HG03354 (cell line): ENCODE measurements around the gene BCL7C.

Experiments
- ATAC-seq: cut with Tn5 transposase; IDR thresholded peaks from one replicate; pipeline ENCODE4 v1.9.1; 2021; ENCODE audit warnings: mild to moderate bottlenecking; ENCODE audit not compliant: unreplicated experiment, poor library complexity, severe bottlenecking

BCL7C gene

DNA sequence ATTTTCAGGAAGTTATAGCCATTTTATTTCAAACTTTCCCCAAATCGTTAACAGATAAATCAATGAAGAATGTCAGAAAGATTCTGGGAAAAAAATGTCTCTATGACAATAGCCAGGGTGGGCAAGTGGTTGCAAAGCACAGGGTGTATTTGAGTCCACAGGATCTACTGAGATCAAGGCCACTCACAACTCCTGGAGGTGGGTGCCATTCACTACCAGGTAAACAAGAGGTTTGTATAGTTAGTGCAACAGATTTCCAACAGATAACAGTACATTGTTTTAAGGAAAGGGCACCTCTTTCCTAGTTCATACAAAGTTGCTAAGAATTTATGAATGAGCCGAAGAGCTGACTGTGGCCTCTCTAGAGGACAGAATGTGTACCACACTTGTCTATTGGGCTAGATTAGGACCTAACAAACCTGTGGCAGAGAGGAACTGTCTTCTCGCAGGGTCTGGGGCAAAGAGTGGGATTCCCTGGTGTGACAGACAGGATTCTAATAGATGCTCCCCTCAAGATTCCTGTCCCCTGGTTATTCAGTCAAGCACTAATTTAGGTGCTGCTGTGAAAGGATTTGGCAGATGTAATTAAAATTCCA is 54.9 kb downstream of the BCL7C start:
- ATAC-seq: no peak

DNA sequence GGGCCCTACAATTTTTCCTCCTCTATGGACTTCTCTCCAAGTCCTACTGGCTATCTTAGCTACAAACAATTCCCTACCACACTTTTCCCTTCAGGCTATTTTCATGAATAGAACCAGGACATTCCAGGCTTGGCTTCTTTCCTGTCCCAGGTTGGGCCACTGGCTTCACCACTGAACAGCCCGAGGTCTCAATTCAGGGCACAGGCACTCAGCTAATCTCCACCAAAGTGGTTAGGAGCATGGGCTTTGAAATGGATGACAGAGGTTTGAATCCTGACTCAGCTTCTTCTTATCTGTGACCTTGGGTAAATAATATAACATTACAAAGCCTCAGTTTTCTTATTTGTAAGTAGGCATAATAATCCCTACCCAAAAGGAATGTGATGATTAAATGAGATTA is 56.0 kb downstream of the BCL7C start:
- ATAC-seq: no peak
